HG03571 (cell line): ENCODE measurements around the gene TNN.

ENCODE experiments used
- ATAC-seq: cut with Tn5 transposase; IDR thresholded peaks from one replicate; pipeline ENCODE4 v1.9.1; 2021; ENCODE audit not compliant: unreplicated experiment

Gene TNN

DNA sequence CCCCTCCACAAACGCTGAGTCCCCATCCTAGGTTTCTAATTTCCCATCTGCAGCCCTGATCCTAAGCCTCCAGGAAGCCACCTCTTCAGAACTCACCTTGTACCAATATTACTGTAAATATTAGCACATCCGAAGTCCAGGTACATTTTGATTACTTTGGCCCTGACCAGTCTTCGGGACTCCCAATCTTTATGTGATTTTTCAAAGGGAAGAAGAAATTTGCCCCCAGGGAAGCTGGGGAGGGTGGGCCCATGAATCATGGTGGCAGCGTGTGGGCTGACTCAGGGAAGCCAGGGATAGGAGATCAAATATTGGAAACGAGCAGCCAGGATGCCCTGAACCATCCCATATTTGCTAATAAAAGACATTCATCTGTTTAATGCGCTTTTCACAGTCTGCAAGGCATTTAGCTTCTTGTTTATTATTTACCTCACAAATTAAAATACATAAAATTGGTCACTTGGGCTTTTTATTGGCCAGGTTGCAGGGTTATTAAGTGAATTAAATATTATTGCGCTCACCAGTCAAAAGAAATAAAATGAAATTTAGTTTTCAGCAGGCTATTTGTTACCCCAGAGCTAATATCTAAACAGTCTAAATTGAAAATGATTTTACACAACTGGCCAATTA is 78.4 kb downstream of the TNN start:
- ATAC-seq: no peak

DNA sequence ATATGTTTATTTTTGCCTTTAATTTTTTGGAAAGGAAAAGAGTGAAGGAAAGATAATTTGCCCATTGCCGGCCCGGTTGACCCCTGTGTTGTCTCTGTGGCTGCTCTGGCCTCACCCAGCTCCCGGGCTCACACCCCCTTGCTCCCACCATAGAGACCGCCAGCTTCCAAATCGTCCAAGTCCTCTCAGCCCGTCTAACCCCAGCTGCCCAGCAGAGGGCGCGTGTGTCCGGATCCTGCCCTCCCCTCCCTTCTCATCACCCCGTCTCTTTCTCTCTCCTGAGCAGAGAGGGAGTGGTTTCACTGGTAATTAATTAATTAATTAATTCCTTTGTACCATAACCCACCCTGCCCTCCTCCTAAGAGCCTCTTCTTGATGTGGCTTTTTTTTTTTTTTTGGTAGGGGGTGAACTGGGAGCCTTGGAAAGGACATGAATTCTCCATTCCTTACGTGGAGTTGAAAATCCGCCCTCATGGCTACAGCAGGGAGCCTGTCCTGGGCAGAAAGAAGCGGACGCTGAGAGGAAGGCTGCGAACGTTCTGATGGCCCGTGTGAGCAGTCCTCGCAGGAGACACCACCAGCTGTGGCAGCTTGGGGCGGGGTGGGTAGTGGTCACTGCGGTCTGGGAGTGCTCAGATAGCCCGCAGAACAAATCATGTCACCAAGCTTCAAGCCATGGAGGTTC is 79.0 kb downstream of the TNN start:
- no peak for ATAC-seq

DNA sequence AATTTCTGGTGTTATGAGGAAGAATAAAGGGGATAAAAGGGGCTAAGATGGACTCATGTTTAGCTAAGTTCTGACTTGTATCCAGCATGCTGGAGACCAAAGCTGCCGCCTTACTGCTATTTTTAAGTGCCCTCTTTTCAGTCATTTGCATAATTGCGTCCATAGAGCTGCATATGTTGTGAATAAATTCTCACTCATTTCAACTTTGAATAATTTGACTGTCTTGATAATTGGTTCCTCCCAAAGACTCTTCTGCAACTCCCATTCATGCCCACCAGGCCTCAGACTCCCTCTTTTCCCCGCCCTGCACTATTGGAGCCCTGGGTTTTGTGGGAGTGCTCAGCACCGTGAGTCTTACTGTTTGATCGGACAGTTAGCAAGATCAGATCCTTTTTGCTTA is 79.9 kb downstream of the TNN start:
- no peak for ATAC-seq

DNA sequence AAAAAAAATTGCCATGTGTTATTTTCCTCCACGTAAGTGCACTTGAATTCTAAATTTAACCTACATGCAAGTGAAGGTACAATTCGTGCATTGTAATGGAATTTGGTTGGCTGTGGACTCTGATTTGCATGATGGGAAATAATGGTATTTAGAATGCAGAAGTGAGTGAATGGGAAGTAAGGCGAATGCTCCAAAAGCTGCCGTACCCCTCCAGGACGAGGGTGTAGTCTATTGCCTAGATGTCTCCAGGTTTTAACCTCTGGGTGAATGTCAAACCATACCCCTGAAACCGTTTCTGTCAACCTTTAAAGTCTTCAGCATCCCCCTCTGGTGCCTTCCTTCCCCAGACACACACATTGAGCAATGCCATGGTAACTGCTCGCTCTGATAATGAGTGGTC is 80.4 kb downstream of the TNN start:
- no peak for ATAC-seq

DNA sequence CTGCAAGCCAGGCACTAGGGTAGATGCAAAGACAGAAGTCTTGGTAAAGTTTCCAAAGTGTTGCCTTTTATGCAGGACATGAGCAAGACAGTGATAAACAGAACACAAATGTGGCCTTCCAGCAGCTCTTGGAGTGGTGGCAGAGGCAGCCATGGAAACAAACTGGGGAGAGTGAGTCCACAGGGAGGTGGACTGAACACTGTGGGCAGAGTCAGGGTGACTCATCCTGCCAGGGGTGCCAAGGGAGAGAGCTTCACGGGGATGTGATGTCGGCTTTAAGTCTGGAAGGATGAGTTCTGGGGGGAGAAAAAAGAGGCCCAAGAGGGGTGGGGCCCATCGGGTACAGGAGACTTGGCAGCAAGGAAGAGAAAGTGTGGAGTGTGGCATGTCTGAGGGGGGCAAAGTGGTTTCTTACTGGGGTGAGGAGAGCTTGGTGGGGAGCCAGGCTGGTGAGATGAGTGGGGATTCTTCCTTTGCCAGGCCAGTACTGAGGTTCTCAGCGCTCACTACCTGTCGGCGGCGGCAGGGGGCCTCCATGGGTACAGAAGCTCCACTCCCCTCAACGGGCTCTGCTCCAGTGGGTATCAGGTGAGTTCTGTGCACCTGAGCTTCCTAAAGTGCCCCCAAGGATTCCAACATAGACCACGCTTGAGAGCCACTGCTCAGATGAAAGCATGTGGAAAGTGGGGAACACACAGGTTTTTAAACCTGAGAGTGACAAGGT is 83.1 kb downstream of the TNN start:
- ATAC-seq: no peak

DNA sequence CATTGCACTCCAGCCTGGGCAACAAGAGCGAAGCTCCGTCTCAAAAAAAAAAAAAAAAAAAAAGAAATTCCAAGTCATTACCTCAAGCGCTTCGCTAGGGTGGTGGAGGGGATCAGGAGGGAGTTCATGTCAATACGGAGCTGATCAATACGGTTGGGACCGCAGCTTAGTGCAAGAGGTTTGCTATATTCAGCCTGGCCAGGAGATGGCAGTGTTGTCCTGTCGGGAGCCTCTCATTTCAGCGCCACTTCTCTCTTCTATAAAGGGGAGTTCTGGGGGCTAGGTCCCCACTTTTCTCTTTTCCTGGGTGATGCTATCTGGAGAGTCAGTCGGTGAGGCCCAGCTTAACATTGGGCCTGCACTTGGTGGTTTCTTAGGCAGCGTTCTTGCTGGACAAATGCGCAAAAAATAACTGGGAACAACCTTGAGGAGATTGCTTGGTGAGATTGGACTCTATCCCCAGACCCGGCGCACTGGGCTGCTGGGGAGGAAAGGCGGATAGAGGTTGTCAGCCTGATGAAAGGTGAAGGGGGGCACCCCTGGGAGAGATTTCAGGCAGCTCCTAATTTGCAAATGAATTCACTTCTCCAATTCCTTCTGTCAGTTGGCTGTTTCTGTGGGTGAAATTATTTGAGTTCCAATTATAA is 84.5 kb downstream of the TNN start:
- no peak for ATAC-seq

DNA sequence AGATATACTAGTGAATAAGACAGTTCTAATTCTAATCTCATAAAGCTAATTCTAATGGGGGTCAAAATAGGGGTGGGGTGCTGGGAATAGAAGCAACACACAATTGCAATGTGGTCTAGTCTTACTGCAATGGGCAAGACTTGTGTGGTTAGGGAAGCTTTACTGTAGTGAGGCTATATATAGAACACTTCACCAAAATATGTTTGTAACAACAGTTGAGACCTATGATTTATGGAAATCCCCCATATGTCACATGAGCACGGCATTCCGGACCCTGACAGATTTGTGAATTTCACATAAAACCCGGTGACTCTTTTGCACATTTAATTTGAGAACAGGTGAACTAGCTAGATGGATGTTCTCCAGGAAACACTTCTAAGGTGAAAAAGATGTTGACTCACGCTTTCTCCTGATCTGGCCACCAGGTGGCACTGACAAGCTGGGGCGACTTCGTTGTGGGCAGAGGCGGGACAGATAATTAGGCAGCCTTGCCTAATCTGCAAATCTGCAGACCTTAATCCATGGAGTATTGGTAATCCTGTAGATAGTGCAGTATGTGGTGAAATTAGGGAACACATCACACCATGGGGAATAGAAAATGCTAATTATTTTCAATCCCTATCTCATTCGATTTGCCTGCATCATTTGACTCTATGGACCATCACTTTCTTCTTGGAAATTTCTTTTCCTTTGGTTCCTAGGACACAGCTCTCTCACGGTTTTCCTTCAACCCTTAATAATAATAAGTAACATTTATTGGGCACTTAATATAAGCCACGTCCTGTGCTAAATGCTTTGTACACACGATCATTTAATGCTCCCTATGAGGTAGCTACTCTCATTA is 87.2 kb downstream of the TNN start:
- ATAC-seq: no peak

DNA sequence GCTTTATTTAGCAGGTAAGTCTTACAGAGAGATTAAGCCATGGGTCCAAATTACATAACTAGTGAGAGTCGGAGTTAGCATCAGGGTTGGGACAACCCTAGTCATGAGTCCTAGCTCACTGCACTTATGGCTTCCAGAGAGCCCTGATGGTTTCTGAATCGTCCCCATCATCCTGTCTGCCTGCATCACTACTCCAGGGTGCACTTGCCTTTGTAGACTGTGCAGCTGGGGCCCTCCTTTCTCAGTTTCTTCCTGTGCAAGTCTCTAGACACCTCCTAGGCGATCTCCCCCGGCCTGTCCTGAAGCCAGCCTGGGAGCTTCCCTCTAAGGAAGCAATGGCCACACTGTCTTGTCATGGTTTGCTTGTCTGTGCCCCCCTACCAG is 87.8 kb downstream of the TNN start:
- no peak for ATAC-seq

DNA sequence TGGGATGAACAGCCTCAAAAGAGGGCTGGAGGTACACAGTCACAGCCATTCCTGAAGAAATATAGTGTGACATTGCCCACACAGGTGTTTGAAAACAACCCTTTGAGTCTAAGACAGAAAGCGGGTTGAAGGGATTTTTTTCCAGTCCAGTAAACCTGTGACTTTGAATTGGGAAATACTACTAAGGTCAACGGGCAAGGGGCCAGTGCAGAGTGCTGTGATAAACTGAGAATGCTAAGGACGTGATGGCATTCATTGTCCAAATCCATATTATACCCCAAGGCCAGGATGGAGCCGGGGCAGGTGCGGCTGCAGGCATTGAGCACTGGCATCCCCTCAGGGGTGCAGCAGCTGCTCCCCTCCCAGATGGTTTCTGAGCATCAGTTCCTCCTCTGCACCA is 88.3 kb downstream of the TNN start:
- ATAC-seq: no peak

DNA sequence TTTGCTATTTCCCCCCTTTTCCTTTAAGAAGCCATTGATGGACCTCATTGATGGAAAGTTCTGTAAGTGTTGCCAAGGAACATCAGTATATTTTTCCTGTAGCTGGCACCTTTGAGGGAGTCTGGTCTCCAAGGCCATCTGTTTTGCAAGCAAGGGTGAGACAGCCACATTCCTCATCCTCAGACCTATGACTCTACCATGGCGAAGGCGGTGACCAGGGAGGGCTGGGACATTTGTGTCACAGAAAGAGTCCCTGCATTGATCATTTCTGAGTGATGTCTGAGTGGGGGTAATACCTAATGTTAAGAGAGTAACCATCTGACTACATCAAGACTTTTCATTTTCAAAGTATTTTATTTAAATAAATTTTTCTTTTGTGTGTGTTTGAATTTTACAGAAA is 89.6 kb downstream of the TNN start:
- ATAC-seq: no peak

DNA sequence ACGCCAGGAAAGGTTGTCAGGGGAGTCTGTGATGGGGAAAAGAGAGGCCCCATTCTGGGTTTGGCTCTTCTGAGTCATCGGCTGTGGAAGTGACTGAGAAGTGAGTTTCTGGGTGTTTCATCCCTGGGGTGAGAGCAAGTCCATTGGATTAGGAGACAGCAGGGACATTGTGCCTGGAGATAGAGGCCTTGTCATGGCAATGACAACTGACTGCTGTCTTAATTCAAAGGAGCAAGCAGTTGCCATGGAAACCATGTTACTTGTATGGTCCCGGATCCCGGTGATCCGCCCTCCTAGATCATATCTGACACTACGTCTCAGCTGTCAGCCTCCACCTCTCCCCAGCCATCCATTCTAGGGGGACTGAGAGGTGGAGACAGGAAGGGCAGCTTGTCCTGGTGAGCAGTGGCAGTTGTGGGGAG is 90.5 kb downstream of the TNN start:
- ATAC-seq: no peak

DNA sequence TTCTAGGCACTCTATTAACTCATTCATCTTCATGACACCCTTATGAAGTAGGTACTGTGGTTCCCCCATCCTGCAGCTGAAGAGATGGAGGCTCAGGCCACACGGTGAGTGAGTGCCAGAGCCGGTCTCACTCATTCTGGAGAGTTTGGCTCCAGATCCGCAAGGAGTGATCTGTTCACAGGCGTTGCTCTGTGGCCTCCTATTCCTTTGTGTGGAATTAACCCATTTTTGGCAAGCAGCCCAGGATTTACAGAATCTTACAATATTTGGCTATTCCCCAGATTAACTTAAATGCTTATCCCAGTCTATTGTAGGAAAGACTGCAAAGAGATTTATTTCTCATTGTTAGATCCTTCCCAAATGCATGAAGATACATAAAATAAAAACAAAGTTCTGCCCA is 95.3 kb downstream of the TNN start:
- ATAC-seq: no peak

DNA sequence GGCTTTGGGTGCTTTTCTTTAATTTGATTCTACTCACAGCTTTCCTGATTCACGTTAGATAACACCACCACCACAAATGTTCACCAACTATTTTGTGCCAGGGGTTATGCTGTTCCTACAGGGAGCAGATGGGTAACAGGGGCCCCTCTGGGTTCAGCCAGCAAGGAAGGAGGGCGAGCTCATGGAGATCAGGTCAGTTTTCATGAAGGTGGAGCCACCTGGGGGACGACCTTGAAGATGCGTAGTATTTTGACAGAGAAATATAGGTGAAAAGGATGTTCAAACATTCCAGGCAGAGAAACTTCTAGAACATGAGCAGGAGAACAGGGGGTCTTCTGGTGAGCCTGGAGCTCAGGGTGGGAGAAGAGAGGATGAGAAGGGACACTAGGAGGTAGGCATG is 96.1 kb downstream of the TNN start:
- no peak for ATAC-seq

DNA sequence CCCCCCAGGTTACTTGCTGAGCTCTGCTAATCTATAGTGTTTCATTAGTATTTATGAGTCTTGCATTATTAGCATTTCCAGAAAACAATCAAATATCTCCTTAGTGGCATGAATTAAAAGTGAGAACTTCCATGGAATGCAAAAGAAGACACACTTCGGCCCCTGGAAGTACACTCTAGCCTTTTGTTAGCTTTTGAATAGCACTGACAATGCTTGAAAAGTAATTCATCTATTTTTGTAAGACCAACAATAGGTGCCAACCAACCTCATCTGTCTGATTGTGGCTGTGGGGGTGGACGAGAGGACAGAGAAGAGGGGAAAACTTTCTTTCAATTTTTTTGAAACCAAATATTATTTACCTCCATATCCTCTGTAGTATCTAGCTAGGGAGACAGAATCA is 97.1 kb downstream of the TNN start:
- no peak for ATAC-seq

DNA sequence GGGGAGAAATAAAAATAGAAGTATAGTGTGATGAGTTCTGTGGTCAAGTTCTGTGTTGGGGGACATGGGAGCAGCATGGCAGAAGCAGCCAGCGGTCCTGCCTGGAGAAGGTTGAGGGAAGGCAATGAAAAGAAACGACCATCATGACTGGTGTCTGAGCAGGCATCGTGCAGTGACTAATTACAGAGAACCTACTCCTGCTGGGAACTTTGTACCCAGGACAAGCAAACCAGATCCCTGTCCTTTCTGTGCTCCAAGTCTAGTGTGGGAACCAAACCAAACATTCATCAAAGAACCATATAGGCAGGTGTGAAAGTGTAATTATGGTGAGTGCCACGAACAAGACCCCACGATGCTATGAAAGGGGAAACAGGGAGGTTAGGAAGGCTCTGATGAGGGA is 99.1 kb downstream of the TNN start:
- ATAC-seq: no peak

DNA sequence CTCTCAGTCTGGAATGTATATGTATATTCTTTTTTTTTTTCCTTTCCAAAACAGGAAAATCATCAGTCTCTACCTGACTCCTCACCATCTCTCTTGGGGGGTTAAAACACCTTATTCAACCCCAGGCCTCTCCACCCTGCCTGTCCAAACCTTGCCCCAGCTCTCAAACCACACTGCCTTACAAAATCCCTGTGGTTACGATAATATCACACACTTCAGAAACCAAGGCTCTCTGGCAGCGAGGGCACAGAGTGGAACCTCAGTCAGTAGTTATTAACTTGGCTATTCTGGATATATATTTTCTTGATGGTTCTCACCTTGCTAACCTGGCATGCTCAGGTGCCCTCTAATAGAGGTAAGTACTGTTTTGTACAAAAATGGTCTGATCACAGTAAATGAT is 100.2 kb downstream of the TNN start:
- no peak for ATAC-seq

DNA sequence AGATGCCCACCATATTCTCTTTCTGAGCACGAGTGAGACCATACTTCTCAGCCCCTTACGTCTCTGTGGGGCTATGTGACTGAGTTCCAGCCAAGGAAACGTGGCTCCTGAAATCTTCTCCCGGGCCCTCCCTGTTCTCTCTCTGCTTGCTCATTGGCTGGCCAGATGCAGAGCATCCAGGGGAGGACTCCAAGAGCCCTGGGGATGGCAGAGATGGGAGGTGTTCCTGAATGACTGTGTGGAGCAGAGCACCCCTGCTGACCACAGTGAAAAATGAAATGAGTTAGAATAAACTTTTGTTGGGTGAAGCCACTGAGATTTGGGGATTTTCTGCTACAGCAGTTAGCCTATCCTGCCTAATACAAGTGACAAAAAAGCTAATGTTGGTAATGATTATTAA is 101.1 kb downstream of the TNN start:
- ATAC-seq: no peak

DNA sequence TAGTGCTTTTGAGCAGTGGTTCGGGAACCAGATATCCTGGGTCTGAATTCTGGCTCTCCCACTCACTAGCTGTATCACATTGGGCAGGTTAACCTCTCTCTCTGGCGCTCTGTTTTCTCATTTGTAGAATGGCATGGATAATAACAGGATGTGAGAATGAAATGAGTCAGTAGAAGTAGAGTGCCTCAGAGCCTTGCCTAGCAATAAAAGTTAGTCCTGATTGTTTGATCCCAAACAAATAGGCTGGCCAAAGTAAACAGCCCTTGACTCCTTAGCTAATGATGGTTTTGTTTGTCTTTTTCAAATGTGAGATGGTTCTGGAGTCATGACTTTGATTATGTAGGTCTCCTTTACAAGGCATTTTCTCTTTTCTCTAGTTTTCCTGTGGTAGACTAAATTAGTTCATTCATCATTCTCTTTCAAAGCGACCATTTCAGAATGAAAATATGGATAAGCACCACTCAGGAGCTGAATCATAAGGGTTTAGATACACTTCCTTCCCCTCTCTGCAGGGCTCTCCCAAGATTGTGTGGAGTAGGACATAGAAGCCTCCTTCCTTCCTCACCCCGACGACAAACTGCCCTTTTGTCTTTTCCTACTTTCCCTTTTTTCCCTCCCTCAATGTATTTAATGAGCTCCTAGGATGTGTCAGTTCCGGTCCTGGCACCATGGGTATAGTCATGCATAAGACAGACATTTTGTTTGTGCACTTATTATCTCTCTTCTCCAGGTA is 101.8 kb downstream of the TNN start:
- no peak for ATAC-seq

DNA sequence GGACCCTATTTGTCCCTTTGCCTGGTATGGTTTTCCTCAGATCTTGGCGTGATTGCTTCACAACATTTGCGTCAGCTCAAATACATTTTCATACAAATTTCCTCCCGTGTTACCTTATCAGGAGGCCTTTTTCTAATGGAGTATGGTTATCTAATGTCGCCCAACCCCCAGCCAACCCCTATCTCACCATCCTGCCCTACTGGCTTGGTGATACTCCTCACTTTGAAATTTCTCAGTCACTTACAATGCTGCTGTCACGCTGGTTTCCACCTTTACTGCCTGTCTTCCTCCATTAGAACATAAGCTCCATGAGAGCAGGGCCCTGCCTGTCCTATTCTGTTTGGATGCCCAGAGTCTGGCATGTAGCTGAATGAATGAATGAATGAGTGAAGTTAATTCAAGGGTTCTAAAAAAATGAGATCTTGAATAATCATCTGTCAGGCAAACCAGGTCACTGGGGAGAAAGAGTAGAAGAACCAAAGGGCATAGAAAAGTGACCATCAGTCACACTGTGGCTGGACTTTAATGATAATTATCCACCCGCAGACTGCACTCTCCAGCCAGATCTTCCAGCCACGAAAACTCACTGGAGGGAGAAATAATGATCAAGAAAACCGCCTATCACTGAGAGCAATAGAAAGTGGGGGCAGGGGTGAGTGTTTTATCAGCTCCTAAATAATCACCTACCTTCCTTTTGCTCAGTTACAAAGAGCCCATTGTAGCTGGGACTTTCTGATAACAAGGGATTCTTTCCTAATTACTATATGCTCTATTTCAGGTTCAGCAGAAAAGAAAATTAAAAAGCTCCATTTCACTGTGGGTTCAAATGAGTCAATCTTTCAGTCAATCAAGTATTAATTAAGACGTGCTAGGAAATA is 103.6 kb downstream of the TNN start:
- no peak for ATAC-seq
